ENCODE results near the gene SPNS3. TPM values are rescaled to one million over a fixed set of nuclear protein-coding genes. Genes with fewer than 3 reads are reported as not detected.

The SPNS3 gene
- total and polyA plus RNA-seq, 9 of the 15 experiments (the other 6 are each of a cell fraction or from before 2014, with no cell fraction given): not detected

DNA sequence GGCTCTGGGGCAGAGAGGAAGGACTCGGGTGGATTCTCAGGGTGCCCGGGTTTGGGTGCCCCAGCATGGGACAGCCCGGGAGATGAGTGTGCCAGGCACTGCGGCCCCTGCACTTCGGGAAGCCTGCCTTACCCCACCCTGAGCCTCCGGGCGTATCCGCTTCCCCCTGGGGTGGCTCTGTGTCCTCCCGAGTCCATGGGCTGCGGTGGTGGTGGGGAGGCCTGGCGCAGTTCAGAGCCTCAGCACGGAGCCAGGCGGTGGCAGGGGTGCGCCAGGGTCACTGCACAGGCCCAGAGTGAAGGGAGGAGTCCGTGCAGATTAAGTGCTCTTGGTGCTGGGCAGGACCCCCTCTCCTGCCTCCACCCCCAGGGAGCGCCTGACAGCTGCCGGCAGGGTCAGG is 100.8 kb downstream of the SPNS3 start:
- ATAC-seq (no peak), FAIRE-seq (no peak), DNase-seq (ENCODE audit: extremely low read depth in 1 of 4, low spot score in 3 of 4) (no peak)
- Histone ChIP-seq H3K9me1 (ENCODE audit: control insufficient read depth, insufficient read depth, low read length) (no peaks in the 10 kb centered on the region), H3K4me1 (replicated peaks in 1 of 2; ENCODE audit: control insufficient read depth in 2 of 2, insufficient read depth in 2 of 2, low read length in 2 of 2) (peaks cover 0 to 61% of the 10 kb centered on the region in 2 experiments; a peak in 3 of 5 replicates), H3K27ac (ENCODE audit: extremely low read depth, low read depth, low read length) (no peak overlapping the region), H3K4me2 (ENCODE audit: insufficient read depth, low read length) (no peak overlapping the region), H3K9me3 (replicated peaks; ENCODE audit: control insufficient read depth, insufficient read depth, low read depth, low read length) (no peaks in the 10 kb centered on the region), H3K9ac (ENCODE audit: insufficient read depth in 1 of 2, low read depth in 2 of 2, low read length in 2 of 2) (no peak overlapping the region; a peak in 1 of 4 replicates), H3K4me3 (no peak overlapping the region), H3K79me2 (ENCODE audit: control insufficient read depth, insufficient read depth, low read length) (no peaks in the 10 kb centered on the region), H3K27me3 (ENCODE audit: control insufficient read depth in 2 of 2, insufficient read depth in 2 of 2, low read length in 2 of 2) (peaks cover 0 to 11% of the 10 kb centered on the region in 2 experiments; a peak in 3 of 5 replicates), H2AFZ (ENCODE audit: low read depth, low read length) (no peak overlapping the region), H4K20me1 (replicated peaks; ENCODE audit: control insufficient read depth, insufficient read depth, low read length) (peaks cover 4% of the 10 kb centered on the region; the same call in 1 of the 2 replicates), H3K36me3 (ENCODE audit: control insufficient read depth, insufficient read depth, low read length) (peaks cover 24% of the 10 kb centered on the region; the same call in 1 of the 3 replicates)
- POLR2A ChIA-PET: no interaction called here
- no TSS peak for BruUV-seq (replicated peaks)
- peak; percentile 39 for TF ChIP-seq POLR2G (IDR thresholded peaks at IDR 0.05; ENCODE audit: low read depth, low read length)
- TF ChIP-seq, protein P1, sequence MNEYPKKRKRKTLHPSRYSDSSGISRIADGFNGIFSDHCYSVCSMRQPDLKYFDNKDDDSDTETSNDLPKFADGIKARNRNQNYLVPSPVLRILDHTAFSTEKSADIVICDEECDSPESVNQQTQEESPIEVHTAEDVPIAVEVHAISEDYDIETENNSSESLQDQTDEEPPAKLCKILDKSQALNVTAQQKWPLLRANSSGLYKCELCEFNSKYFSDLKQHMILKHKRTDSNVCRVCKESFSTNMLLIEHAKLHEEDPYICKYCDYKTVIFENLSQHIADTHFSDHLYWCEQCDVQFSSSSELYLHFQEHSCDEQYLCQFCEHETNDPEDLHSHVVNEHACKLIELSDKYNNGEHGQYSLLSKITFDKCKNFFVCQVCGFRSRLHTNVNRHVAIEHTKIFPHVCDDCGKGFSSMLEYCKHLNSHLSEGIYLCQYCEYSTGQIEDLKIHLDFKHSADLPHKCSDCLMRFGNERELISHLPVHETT (CRISPR knock-in tag; conservative IDR thresholded peaks at IDR 0.05 in 1 of 2, IDR thresholded peaks at IDR 0.05 in 1 of 2): no peak
- WGBS (ENCODE audit: insufficient coverage, low coverage, missing lambda C conversion rate): 82% methylated on average over 4 of the region's 17 CpGs
- CTCF ChIA-PET (ENCODE audit: low intra/inter-chr PET ratio): no interaction called here
- intact Hi-C loops (cut with micrococcal nuclease) (no loop called here), in situ Hi-C loops (cut with MboI) (no loop called here)

Data from K562 (cell line).